LNCaP clone FGC (cell line): Measurements from ENCODE around the gene RBL1.
"Not testable (repeated sequence)": the region's sequence is repeated elsewhere in the genome, so short reads cannot be mapped to it uniquely, and the experiment has no call there.

Experiments used
- DNase-seq: peaks from one replicate; pipeline ENCODE4 v3.0.0-alpha.2; 2011; ENCODE audit warnings: low read depth
- H3K4me3 ChIP-seq: 2 replicates; pipeline ENCODE4 v1.5.1; 2011; ENCODE audit warnings: mild to moderate bottlenecking, low read depth, low read length, control low read depth
- TF ChIP-seq, protein P1 (sequence below): IDR thresholded peaks from 2 replicates; pipeline ENCODE4 v1.5.1; 2012; ENCODE audit warnings: mild to moderate bottlenecking; ENCODE audit not compliant: control insufficient read depth, insufficient read depth; ENCODE audit errors: extremely low read depth

The RBL1 gene

DNA sequence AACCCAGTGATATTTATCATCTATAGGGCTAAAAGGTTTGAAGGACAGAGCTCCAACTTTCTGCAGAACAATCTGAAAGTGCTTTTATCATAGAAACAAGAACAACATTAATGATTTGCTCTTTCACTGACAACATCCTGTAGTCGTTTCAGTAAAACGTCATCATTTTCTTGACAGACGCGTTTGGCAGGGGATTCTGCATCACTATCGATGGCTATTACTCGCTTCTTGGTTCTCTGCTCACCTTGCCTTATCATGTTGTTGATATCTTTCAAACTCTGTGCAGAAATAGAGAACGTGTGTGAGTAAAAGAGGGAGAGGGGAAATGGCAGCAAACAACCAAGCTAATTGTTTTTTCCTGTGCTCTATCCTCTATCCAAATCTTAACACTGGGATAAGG is 97.1 kb downstream of the RBL1 start:
- no peak overlapping the region for H3K4me3 ChIP-seq
- DNase-seq: no peak
- TF ChIP-seq, protein P1, sequence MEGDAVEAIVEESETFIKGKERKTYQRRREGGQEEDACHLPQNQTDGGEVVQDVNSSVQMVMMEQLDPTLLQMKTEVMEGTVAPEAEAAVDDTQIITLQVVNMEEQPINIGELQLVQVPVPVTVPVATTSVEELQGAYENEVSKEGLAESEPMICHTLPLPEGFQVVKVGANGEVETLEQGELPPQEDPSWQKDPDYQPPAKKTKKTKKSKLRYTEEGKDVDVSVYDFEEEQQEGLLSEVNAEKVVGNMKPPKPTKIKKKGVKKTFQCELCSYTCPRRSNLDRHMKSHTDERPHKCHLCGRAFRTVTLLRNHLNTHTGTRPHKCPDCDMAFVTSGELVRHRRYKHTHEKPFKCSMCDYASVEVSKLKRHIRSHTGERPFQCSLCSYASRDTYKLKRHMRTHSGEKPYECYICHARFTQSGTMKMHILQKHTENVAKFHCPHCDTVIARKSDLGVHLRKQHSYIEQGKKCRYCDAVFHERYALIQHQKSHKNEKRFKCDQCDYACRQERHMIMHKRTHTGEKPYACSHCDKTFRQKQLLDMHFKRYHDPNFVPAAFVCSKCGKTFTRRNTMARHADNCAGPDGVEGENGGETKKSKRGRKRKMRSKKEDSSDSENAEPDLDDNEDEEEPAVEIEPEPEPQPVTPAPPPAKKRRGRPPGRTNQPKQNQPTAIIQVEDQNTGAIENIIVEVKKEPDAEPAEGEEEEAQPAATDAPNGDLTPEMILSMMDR: no peak

DNA sequence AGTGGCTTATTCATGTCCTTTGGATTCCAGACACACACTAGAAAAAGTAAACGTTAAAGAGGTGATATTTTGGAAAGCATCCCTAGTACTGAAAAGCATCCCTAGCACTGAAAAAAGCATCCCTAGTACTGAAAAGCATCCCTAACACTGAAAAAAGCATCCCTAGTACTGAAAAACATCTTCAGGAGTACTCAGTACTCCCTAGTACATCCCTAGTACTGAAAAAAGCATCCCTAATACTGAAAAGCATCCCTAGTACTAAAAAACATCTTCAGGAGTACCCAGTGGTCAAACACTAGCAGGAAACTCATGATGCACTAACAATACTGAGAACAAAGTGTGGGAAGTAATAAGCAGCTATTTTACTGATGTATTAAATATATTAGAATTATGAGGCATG is 98.7 kb downstream of the RBL1 start:
- no peak overlapping the region for H3K4me3 ChIP-seq
- DNase-seq: no peak
- TF ChIP-seq, protein P1: no peak

DNA sequence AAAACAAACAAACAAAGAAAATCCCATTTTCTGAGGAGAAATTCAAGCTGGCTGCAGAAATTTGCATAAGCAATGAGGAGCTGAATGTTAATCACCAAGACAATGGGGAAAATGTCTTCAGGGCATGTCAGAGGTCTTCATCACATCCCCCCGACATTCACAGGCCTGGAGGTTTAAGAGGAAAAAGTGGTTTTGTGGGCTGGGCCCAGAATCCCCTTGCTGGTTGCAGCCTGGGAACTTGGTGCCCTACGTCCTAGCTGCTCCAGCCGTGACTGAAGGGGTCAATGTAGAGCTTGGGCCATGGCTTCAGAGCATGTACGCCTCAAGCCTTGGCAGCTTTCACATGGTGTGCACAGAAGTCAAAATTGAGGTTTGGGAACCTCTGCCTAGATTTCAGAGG is 101.6 kb downstream of the RBL1 start:
- H3K4me3 ChIP-seq, DNase-seq: not testable (repeated sequence)

DNA sequence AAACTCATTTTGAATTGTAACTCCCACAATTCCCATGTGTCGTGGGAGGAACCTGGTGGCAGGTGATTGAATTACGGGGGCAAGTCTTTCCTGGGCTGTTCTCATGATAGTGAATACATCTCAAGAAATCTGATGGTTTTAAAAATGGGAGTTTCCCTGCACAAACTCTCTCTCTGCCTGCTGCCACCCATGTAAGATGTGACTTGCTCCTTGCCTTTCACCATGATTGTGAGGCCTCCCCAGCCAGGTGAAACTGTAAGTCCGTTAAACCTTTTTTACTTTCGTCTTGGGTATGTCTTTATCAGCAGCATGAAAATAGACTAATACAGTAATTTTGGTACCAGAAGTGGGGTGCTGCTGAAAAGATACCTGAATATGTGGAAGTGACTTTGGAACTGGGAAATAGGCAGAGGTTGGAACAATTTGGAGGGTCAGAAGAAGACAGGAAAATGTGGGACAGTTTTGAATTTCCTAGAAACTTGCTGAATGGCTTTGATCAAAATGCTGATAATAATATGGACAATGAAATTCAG is 102.9 kb downstream of the RBL1 start:
- TF ChIP-seq, protein P1: no peak
- H3K4me3 ChIP-seq: no peak overlapping the region
- no peak for DNase-seq

DNA sequence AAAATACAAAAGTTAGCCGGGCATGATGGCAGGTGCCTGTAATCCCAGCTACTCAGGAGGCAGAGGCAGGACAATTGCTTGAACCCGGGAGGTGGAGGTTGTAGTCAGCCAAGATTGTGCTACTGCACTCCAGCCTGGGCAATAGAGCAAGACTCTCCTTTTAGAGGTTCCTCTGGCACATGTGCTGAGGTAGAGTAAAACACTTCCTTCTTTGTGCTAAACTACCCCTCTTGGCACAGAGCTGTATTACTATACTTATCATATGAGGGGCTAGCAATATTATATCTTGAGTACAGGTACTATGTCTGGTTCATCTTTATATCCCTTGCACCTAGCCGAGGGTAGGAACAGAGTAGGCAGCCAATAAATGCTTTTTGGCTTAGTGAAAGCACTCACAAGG is 104.1 kb downstream of the RBL1 start:
- no peak for DNase-seq
- H3K4me3 ChIP-seq: no peak overlapping the region
- TF ChIP-seq, protein P1: no peak

DNA sequence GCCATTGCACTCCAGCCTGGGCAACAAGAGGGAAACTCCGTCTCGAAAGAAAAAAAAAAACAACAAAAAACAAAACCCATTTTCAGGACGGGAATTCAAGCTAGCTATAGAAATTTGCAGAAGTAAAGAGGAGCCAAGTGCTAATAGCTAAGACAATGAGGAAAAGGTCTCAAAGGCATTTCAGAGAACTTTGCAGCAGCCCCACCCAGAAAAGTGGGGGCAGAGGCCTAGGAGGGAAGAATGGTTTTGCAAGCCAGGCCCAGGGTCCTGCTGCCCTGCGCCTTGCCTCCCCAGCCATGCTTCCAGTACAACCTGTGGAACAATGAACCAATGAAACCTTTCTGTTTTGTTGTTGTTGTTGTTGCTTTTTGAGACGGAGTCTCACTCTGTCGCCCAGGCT is 106.0 kb downstream of the RBL1 start:
- H3K4me3 ChIP-seq: no peak overlapping the region
- no peak for DNase-seq
- TF ChIP-seq, protein P1: no peak

DNA sequence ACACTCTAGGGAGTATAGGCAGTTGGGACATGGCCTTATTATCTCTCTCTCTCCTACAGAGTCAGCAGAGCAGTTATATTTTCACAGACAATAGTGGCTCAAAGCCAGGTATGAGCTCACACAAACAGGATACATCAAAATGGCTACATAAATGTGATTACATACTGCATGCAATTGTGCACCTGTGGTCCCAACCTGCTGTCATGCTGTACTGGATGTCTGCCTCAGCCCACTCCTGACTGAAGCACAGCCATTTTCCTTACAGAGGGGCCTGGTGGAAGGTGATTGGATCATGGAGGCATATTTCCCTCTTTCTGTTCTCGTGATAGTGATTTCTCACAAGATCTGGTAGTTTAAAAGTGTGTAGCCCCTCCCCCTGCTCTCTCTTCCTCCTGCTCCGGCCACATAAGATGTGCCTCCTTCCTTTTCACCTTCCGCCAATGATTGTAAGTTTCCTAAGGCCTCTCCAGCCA is 107.3 kb downstream of the RBL1 start:
- DNase-seq: peak; percentile 15
- TF ChIP-seq, protein P1: no peak

DNA sequence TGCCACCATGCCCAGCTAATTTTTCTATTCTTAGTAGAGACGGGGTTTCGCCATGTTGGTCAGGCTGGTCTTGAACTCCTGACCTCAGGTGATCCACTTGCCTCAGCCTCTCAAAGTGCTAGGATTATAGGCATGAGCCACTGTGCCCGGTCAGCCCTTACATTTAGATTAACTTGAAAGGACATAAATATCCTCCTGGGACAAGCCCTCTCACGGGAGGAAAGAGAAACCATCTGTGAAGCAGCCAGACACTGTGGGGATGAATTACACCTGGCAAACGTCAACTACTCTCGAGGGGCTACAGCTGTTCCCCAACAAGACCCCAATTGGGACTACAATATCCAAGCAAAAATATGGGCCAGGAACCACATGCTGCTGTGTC is 111.5 kb downstream of the RBL1 start:
- TF ChIP-seq, protein P1: no peak
- H3K4me3 ChIP-seq: no peak overlapping the region
- no peak for DNase-seq

More for the DNA sequence above, 107.3 kb downstream of the RBL1 start:
- no peak overlapping the region for H3K4me3 ChIP-seq
